Left ventricle myocardium superior (tissue), 1 donor: ENCODE results near the gene EPHA6. TPM values are rescaled to one million over a fixed set of nuclear protein-coding genes. Genes with fewer than 3 reads are reported as not detected.
"Not testable (repeated sequence)": the region's sequence is repeated elsewhere in the genome, so short reads cannot be mapped to it uniquely, and the experiment has no call there.

Source experiments
- ATAC-seq: fragments of 200-7000 bp; cut with Tn5 transposase; one replicate; pipeline ENCODE4 v1.9.1; 2020; ENCODE audit warnings: mild to moderate bottlenecking, moderate library complexity
- DNase-seq: peaks from one replicate; pipeline ENCODE4 v3.0.0-alpha.2; 2020
- intact Hi-C: fragments of 100-400 bp; cut with micrococcal nuclease; formaldehyde crosslinking; loops from one replicate; pipeline ENCODE4 v1.11.0; 2022
- total RNA-seq: library from RNA; stranded (reverse); fragmentation: NEBNext Ultra II Directional; extraction: Animal tissue kit (Norgen Biotek cat#: 25700); gene quantifications from one replicate; pipeline ENCODE4 v1.2.1, GENCODE V29; 2021
- donor health status: DM: no; HTN: yes; CAD: no; lungs with severe emphysema.

Gene EPHA6
- total RNA-seq, 1 donor from 2014 or later: 0.52 TPM

DNA sequence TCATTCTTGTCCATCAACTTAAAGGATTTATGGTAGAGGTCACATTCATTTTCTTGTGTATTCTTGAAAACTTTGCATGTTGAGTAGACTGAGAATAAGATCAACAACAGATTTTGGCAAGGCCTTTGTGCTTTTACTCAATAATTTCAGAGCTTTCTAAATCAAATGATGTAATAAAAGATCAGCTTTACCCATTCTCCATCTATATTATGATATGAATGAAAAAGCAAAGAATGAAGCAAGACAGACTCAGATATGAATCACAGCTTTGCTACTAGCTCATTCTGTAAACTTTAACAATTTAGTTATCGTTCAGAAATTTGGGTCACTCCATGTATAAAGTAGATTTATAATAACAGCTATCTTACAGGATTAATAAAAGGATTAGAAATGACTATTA lies 674.3 kb downstream of the EPHA6 start:
- no peak for DNase-seq
- intact Hi-C loops: no loop called here

DNA sequence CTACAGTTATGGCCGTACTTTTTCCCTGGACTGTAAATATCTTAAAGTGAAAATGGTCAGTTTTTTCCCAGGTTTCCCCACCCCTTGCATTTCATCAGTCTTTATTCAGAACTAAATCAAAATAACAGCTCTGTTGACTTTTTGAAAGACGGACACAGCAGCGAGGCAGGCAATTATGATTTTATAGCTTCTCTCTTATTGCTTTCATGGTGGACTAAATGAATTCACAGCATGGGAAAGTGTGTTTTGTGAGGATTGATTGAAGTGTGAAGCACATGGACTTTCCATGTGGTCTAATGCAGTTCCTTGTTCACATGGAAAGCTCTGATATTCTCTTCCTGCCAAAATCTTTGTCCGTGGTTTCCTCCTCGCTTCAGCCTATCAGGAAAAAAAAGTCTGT lies 681.5 kb downstream of the EPHA6 start:
- intact Hi-C loops: no loop called here
- DNase-seq (no peak), ATAC-seq (no peak)

More for the DNA sequence above, 674.3 kb downstream of the EPHA6 start:
- no peak for ATAC-seq

DNA sequence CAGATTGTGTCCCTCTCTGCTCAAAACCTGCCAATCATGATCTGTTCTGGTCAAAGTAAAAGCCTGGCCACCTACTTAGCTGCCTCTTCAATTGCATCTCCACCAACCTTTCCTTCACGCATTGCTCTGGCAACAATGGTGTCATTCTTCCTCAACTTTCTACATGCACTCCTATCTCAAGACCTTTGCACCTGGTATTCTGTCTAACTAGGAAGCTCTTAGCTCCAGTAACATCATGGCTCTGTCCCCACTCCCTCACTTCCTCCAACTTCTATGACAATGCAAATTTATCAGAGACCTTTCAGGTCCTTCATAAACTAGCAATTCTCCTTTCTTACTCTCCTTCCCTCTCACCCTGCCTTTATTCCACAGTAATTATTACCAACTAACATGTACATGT lies 682.7 kb downstream of the EPHA6 start:
- ATAC-seq (no peak), DNase-seq (no peak)
- intact Hi-C loops: no loop called here

DNA sequence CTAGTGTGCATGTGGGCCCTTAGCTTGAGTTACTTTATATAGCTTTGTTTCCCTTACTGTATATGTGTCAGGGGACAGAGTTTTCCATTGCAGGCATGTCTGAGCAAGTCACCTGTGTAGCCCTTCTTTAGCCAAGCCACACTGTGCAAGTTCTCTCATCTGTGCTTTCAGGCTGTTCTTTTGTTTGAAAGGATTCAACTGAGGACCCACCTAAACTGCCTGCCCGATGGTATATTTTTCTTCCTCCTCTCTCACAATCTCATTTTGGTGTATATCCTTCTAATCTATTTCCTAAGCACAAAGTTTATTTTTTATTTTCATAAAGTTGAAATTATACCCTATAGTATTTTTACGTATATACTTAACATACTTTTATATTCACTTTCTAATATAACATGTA lies 690.1 kb downstream of the EPHA6 start:
- ATAC-seq (no peak), DNase-seq (no peak)
- intact Hi-C loops: no loop called here

DNA sequence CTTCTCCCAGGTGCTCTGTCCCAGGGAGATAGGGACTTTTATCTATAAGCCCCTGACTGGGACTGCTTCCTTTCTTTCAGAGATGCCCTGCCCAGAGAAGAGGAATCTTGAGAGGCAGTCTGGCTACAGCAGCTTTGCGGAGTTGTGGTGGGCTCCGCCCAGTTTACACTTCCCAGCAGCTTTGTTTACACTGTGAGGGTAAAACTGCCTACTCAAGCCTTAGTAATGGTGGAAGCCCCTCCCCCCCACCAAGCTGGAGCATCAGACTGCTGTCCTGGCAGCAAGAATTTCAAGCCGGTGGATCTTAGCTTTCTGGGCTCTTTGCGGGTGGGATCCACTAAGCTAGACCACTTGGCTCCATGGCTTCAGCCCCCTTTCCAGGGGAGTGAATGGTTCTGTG lies 696.4 kb downstream of the EPHA6 start:
- no peak for DNase-seq
- no peak for ATAC-seq
- intact Hi-C loops: no loop called here

DNA sequence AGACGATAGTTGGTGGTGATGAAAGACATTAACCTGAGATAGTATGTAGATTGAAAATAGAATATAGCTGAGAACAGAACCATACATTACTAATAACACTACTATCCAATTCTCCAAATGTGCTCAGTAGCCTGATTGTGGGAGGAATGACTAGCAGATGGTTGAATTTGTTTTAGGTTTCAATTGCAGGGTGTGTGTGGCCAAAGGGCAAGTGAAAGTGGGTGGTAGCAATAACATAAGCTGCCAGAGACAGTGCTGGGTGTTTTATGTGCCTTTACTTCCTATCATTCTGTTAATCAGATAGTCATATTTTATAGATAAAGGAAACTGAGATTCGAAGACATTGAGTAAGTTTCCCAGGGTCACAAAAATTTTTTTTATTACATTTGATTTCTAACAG lies 700.7 kb downstream of the EPHA6 start:
- intact Hi-C loops: no loop called here
- DNase-seq (no peak), ATAC-seq (no peak)

DNA sequence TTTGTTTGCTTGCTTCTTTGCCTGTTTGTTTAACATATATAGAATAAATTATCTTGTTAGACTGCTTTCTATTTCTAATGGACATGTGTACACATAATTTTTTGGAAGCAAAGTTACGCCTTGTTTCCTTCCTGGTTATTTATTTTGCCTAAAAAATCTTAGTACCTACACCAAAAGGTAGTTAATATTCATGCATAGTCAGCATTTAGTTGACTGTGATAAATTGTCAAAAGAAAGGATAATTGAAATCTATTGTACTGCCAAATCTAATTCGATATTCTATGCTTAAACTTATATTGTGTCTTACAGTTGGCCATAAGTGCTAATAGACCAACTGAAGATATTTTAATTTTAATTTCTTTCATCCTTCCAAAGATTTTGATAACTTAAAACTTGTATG lies 716.3 kb downstream of the EPHA6 start:
- ATAC-seq (no peak), DNase-seq (no peak)
- intact Hi-C loops: no loop called here

DNA sequence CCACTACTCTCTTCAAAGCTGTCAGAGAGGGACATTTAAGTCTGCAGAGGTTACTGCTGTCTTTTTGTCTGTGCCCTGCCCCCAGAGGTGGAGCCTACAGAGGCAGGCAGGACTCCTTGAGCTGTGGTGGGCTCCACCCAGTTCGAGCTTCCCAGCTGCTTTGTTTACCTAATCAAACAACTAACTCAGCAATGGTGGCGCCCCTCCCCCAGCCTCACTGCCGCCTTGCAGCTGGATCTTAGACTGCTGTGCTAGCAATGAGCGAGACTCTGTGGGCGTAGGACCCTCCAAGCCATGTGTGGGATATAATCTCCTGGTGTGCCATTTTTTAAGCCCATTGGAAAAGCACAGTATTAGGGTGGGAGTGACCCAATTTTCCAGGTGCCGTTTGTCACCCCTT lies 733.2 kb downstream of the EPHA6 start:
- DNase-seq, ATAC-seq, intact Hi-C loops: not testable (repeated sequence)

DNA sequence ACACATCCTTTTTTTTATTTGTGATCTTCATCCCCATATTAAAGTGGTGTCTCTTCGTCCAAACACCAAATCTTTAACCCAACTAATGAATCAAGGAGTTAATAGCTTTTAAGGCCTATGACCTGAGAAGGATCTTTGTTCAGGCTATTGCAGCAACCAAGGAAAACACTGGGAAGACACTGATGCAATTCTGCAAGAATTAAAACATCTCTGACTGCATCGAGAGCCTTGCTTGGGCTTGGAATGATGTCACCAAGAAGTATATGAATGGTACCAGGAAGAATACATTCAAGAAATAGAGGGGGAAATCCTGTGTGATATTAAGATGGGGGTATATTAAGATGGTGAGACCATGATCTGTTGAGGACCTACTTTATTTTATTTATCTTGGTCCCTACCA lies 736.0 kb downstream of the EPHA6 start:
- no peak for DNase-seq
- no peak for ATAC-seq
- intact Hi-C loops: no loop called here

DNA sequence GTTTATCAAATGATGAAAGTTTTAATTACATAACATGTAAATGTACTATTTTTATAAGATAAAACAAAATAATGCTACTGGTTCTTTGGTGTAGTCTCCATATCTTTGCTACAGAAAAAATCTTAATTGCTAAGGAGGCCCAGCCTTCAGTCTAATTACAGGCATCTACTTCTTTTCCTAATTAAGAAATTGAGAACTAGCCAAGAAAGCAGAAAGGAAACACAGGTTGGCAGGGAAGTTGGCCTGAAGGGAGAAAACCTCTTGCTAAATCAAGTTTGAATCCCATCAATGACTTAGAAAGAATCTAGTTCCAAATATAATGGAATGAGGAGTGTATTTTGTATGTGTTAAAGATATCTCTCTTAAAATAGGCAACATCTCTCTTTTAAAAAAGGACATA lies 737.8 kb downstream of the EPHA6 start:
- intact Hi-C loops: no loop called here
- DNase-seq: no peak
- no peak for ATAC-seq

DNA sequence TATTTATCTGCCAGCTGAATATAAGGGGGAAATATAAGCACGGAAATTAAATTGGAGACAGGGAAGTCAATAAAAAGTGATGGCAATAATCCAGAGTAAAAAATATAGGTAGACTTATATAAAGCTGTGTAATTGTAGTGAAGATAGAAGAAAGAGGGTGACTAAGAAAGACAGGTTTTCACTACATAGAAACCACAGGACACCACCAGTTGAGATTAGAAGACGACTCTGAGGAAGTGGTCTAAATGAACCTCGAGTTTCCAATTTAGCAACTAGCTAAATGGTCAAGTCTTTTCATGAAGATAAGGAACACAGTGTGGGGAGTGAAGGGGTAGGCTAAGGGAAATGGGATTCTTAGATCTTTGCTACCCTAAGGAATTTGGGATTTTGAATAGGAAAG lies 761.3 kb downstream of the EPHA6 start:
- DNase-seq: no peak
- intact Hi-C loops: no loop called here
- no peak for ATAC-seq

DNA sequence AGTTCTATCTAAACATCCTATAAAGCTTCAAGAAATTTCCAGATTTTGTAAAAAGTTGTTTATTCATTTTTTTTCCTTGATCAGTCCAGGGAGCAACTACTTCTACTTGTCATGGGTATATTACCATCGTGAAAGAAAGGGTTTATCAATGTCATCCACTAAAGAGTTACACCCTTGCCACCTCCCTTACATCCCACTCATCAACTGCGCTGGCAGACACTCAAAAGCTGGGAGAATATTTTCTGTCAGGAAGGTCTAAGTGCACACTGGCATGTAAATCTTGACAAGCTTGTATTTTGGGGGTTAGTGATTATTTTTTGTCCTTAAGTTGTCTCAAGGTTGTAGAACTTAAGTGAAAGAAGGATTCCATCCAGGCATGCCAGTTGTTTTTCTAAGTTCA lies 761.8 kb downstream of the EPHA6 start:
- intact Hi-C loops: no loop called here
- no peak for DNase-seq
- no peak for ATAC-seq

DNA sequence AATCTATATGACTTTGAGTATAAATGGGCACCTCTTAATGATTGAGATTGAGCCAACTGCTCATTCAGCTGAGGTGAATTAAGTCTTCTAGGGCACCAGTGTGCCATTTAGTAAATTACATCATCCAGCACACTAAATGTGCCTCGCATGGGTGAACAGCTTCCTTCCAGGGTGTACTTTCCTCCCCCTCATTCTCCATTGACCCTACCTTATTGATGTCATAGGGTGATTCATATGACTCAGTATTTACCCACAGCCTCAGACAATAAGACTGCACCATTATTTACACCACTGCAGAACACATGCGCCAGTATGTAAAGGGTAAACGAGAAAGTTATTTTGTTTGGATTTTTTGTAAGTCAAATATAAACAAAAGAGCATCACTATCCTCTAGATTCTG lies 765.0 kb downstream of the EPHA6 start:
- ATAC-seq: no peak
- no peak for DNase-seq
- intact Hi-C loops: no loop called here

DNA sequence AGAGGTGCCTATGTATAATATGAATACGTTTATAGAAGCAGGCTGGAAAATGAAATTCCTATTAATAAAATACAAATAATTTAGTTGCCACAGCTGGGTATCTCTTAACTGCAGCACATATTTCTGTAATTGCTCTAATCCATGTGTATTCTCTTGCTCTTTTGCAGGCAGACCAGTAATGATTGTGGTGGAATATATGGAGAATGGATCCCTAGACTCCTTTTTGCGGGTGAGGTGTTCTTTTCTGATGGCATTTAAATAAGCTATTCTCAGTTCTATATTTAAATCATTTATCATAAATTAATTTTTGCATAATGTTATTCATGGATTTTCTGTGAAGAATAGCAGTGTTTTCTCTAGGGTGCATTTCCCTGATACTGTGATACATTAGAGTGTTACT lies 796.2 kb downstream of the EPHA6 start:
- DNase-seq (no peak), ATAC-seq (no peak)
- intact Hi-C loops: no loop called here

DNA sequence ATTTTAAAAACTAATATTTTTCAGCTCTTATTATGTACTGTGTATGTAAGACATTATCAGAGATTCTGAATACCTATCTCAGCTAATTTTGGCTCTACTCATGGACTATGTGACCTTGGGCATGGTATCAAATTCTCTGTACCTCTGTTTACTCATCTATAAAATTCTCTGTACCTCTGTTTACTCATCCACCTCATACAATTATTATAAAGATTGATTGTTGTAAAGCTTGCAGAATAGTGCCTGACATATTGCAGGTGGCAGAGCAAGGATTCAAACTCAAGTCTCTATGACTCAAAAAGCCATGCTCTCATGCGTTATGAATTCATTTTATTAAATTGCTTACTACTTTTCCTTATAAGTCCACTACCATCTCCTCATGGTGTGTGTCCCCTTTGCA lies 798.2 kb downstream of the EPHA6 start:
- no peak for DNase-seq
- intact Hi-C loops: no loop called here
- no peak for ATAC-seq

DNA sequence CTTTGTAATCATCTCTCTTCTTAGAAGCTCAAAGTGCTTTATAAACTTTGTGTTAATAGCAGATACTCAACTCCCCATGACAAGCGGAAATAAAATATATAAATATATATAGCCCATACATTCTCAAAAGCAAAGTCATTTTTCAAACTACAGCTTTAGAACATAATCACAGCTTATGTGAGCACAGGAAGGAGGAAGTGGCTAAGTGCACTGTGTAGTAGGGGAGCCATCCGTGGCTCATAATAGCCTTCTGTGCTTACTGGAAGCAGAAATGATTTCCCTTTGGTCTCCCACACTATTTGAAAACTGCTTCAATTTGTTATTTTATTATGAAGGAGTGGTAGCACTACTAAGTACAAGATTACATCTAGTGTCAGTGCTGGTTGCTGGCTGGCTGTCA lies 798.7 kb downstream of the EPHA6 start:
- intact Hi-C loops: no loop called here
- no peak for ATAC-seq
- no peak for DNase-seq

DNA sequence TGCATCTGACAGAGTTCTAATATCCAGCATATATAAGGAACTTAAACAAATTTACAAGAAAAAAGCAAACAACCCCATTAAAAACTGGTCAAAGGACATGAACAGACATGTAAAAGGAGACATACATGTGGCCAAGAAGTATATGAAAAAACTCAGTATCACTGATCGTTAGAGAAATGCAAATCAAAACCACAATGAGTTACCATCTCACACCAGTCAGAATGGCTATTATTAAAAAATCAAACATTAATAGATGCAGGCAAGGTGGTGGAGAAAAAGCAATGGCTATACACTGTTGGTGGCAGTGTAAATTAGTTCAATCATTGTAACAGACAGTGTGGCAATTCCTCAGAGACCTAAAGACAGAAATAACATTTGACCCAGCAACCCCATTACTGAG lies 806.1 kb downstream of the EPHA6 start:
- DNase-seq, ATAC-seq, intact Hi-C loops: not testable (repeated sequence)

DNA sequence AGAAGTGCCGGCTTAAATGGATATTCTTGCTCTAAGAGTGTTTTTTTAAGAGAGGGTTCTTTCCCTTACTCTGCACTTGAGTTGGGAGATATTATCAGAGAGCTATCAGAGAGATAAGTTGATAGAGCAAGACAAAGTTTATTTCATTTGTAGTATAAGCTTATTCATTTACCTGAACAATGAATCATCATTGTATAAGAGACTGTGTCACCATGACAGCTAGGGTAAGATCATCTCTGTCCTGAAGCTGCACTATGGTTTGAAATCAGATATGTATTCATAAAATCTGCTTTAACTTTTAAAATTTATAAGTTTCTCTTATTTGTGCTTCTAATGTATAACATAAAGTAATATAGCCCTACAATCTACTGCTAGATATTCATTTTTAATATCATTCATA lies 822.1 kb downstream of the EPHA6 start:
- intact Hi-C loops: no loop called here
- ATAC-seq (no peak), DNase-seq (no peak)

DNA sequence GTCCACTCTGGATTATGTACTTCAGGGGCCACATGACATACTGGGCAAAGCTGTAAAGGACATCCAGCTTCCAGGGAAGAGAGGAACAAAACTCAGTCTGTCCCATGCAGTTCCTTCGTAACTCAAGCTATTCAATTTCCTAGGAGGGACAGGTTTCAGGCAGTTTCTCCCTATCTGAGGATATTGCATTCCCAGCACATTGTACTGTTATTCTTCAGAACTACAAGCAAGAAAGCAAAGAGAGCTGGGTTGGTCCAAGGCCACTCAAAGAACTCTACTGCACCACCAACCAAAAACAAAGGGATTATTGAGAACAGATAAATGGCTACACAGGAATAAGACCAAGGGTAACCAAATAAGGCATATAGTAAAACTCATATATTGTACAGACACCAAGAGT lies 832.5 kb downstream of the EPHA6 start:
- intact Hi-C loops: no loop called here
- ATAC-seq (no peak), DNase-seq (no peak)

DNA sequence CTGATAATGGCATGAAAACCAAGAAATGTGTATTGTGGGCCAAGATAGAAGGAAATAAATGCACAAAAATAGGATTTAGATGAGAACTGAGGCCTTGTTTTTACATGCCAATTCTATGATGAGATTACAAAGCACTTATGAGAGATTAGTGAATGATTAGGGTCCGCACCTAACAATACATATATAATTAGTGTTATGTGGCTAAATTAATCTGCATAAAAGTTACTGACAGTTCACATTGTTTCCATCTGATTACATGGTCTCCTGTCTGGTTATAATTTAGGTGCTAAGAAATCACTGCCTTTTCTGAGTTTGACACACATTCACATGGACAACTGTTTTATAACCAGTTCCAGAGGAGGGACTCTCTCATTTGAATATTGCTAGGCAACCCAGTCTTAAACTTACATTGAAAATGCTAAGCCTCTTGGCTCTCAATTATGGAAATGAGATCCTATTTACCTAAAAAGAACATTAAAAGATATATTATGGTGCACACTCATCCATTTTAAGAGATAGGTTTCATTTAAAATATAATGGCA lies 833.1 kb downstream of the EPHA6 start:
- intact Hi-C loops: no loop called here
- no peak for DNase-seq
- ATAC-seq: no peak

DNA sequence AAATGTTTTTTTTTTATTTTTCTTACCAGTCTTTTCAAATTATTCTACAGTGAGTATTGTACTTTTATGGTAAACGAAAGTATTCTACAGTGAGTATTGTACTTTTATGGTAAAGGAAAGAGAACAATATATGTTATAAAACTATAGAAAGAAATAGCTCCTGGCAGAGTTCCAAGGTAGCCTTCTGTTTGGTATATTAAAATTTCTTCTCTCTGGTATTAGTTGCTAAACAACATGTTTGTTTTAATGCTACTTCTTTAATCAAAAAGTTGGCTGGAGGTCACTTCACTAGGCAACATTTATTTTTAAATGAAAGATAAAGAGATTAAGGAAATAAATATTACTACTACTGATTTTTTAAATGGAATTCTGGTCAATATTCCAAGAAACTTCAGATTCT lies 841.6 kb downstream of the EPHA6 start:
- no peak for ATAC-seq
- intact Hi-C loops: no loop called here
- DNase-seq: no peak

DNA sequence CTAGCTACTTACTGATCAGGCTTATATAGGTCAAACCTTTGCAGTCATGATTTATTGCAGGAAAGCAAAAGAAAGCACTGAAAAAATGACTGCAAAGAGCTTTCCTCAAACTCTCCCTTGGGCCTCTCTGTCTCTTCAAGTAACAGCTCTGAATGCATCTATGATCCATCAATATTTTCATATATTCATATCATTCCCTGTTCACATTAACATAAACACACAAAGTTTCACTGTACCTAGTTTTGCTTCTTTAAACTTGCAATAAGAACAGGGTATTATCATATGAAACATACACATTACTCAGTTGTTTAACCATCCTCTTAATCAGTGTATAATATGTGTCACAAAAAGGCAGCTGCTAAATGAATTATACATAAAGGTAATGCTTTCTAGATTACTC lies 842.2 kb downstream of the EPHA6 start:
- DNase-seq: no peak
- intact Hi-C loops: no loop called here
- ATAC-seq: no peak
